GM18507 (cell line): Measurements from ENCODE around the gene ASTN1.
"Not testable (repeated sequence)": the region's sequence is repeated elsewhere in the genome, so short reads cannot be mapped to it uniquely, and the experiment has no call there.

Experiments used
- DNase-seq: peaks from one replicate; pipeline ENCODE4 v3.0.0; 2011; ENCODE audit warnings: low read depth; ENCODE audit not compliant: insufficient read length; ENCODE audit errors: extremely low spot score
- FAIRE-seq: peaks from 2 replicates; lab custom pipeline; 2011; peaks lifted over from hg19 to GRCh38; lab: Jason Lieb, UNC

Gene ASTN1

GRCh38 chr1:177122461-177123251, 41.9 kb downstream of the ASTN1 start:
- FAIRE-seq: no peak
- DNase-seq: no peak

GRCh38 chr1:177119311-177119710, 45.2 kb downstream of the ASTN1 start:
- no peak for DNase-seq
- FAIRE-seq: no peak

DNA sequence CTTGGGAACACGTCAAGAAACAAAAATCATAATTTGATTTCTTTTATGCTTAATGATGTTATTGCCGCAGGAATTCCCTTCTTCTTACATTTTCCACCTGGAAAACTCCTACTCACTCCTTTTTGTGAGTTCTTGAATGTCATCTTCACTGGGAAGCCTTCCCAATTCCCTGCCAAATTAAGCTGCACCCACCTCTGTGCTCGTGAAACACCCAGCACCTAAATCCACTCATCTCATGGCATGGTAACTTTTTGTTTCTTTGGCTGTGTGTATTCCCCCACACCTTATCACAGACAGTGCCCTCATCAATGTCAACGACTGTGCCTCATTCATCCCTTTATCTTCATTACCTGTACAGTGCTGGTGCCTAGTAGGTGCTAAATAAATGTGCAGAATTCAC, 45.6 kb downstream of the ASTN1 start:
- no peak for DNase-seq
- FAIRE-seq: no peak

DNA sequence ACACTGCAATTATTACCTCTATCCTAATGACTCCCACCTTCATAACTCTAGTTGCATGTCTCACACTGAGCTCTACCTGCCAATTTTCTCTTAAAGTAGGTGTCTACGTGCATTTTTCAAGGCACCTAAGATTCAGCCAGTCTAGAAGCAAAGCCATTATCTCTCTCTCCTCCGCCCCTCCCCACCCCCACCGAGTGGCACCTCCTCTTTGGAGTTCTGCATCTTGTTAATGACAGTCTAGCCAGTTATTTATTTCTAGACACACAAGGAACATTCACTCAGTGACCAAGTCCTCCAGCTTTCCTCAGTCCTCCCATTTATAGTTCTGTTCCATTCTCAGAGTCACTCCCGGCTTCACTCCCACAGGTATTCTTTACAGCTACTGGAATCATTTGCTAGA, 47.6 kb downstream of the ASTN1 start:
- no peak for FAIRE-seq
- no peak for DNase-seq

- no peak for FAIRE-seq
These were observed 57.7 kb downstream of the ASTN1 start for GRCh38 chr1:177106614-177107365.

GRCh38 chr1:177106196-177106595, 58.3 kb downstream of the ASTN1 start:
- FAIRE-seq (no peak), DNase-seq (no peak)

More at GRCh38 chr1:177106614-177107365, 57.7 kb downstream of the ASTN1 start:
- DNase-seq: no peak

- FAIRE-seq (no peak), DNase-seq (no peak)
These were observed 61.3 kb downstream of the ASTN1 start for GRCh38 chr1:177103005-177103852.

DNA sequence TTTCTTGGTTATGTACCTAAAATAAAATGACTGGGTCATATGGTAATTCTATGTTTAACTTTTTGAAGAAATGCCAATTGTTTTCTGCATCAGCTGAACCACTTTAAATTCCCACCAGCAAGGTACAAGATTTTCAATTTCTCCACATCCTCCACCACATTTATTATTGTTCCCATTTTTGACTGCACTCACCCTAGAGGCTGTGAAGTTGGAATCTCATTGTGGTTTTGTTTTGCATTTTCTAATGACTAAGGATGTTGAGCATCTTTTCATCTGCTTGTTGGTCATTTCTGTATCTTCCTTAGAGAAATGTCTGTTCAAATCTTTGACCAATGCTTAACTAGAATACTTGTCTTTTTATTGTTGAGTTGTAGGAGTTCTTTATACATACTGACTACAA, 72.5 kb downstream of the ASTN1 start:
- no peak for FAIRE-seq

DNA sequence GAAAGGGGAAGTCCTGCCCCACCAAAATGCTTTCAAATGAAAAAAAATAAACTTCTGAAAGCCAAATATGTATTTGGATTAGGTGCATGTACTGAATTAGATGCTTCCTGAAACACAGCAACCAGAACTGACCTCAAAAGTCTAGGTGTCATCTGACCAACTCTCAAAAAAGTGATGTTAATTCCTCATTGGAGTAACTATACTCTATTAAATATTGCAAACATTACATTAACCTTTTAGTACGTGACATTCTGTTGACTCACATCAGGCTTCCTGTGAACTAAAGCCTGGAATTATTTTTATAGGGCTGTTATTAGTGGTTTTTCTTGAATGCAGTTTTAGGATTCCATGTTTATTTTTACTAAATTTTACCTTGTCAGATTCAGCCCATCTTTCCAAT, 73.5 kb downstream of the ASTN1 start:
- DNase-seq: no peak
- FAIRE-seq: no peak

More for the DNA sequence above, 72.5 kb downstream of the ASTN1 start:
- DNase-seq: no peak

- FAIRE-seq (no peak), DNase-seq (no peak)
These were observed 75.5 kb downstream of the ASTN1 start for GRCh38 chr1:177088966-177089365.

- no peak for FAIRE-seq
- DNase-seq: no peak
These were observed 81.4 kb downstream of the ASTN1 start for GRCh38 chr1:177082855-177083693.

DNA sequence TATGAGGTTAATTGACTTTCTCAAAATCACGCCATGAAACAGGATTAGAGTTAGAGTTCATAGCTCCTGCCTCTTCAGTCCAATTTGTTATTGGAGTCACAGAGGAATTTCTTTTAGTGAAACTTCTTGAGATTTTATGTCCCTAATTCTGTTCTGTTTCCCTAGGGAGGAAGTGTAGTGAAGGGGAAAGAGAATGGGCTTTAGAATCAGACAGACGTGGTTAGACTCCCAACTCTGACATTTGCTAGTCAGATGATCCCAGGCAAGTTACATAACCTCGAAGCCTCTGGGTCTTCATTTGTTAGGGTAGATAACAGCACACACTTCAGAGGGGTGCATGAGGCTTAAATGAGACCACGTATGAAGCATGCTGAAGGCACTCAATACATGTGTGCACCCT, 83.9 kb downstream of the ASTN1 start:
- no peak for FAIRE-seq
- DNase-seq: no peak

DNA sequence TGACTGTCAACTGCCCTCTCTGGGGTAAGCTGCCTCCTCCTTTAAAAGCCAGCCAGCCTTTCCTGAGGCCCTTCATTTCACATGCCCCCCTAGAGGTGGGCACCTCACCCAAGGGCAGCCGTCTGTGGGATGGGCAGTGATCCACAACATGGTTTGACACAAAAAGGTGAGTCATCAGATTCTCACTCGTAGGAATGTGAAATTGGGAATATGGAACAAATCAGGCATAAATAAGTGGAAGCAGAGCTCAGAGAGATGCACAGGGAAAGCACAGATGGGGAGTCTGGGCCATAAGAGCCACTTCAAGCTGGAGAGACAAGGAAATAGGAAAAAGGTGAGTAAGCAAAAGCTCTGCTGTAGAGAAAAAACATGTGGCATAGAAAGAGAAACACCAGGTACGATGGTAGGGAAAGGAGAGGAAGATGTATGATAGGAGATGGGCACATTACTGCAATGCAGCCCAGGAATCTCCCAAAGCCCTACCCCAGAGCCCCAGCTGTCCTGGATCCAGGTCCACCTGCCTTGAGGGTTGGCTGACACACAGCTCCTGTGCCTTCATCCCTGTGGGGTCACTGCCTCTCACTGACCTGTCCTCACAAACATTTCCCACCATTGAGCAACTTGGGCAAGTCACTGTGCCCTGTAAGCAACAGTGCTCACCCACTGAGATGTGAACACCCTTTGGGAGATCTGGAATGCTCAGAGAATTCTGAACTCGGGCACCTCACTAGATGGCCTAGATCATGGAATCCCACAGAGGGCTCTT, 86.6 kb downstream of the ASTN1 start:
- DNase-seq (no peak), FAIRE-seq (no peak)

DNA sequence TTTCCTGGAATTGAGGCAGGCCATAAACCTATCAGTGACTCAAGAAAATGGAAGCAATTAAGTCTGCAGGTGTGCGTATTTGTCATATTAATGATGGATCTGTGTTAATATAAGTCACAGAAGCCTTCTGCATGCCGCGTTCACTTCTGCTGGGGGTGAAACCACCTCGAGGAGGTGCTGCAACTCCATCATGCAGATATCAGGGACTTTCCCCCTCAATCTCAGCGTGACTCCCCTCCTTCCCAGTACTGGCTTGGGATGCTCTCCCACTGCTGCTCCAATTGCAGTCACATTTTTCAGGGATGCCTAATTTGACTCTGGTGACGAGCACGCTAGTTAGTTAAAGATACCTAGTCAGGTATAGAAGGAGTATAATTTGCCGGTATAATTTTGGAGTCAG, 87.5 kb downstream of the ASTN1 start:
- no peak for DNase-seq
- FAIRE-seq: no peak

- DNase-seq, FAIRE-seq: not testable (repeated sequence)
These were observed 89.7 kb downstream of the ASTN1 start for GRCh38 chr1:177074811-177075210.

- FAIRE-seq (no peak), DNase-seq (no peak)
These were observed 95.0 kb downstream of the ASTN1 start for GRCh38 chr1:177069490-177069889.

DNA sequence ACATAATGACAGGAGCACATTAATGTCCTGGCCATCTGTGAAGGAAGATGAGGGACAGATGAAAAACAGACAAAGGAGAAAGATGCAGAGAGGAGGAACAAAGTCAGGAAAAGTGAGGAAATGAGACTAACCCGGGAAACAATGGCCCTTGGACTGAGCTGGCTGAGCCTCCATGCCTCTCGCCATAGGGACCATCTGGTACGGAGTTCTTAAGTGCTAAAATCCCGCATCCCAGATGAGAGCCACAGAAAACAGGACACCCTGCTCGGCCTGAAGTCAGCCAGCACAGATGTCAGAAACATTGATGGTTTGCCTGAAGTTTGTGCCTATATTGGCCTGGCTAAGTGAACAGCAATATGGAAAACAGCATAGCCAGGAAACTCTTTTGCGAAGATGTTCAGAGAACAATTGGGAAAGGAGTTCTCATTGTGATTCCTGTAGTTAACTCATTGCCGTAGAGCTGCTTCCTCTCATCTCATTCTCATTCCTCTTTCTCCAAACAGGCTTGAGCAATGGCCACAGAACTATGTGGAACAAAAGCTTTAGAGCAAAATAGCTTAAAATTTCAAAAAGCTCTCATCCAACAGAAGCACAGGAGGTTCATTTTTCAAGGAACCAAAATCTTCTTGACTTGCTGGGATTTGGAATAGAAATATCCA, 96.6 kb downstream of the ASTN1 start:
- DNase-seq (no peak), FAIRE-seq (no peak)

- no peak for DNase-seq
- no peak for FAIRE-seq
These were observed 99.1 kb downstream of the ASTN1 start for GRCh38 chr1:177065430-177065829.
